SK-N-SH treated with all-trans-retinoic acid at 6 μM for 48 hours (cell line): ENCODE measurements around the gene PEG3.

Experiments used
- ARNTL ChIP-seq: fragments of 450-650 bp; formaldehyde crosslinking; IDR thresholded peaks from 2 replicates; pipeline ENCODE4 v1.5.0; 2020; ENCODE audit warnings: low read depth, mild to moderate bottlenecking, moderate library complexity, borderline replicate concordance
- OSR1 ChIP-seq: fragments of 250-450 bp; sonication (Bioruptor Pico); IDR thresholded peaks from 2 replicates; pipeline ENCODE4 v1.8.0; 2022; ENCODE audit warnings: moderate library complexity, mild to moderate bottlenecking, inconsistent platforms
- RARB ChIP-seq: fragments of 250-450 bp; sonication (Bioruptor Pico); IDR thresholded peaks from 2 replicates; pipeline ENCODE4 v1.8.0; 2021; ENCODE audit warnings: mild to moderate bottlenecking, moderate library complexity
- TOX ChIP-seq: fragments of 250-450 bp; sonication (Bioruptor Pico); IDR thresholded peaks from 2 replicates; pipeline ENCODE4 v1.8.0; 2021; ENCODE audit warnings: mild to moderate bottlenecking, moderate library complexity, borderline replicate concordance
- ZFP3 ChIP-seq: fragments of 250-450 bp; sonication (Bioruptor Pico); IDR thresholded peaks from 2 replicates; pipeline ENCODE4 v1.5.0; 2020; ENCODE audit warnings: mild to moderate bottlenecking, moderate library complexity
- ZFP30 ChIP-seq: fragments of 450-650 bp; formaldehyde crosslinking; IDR thresholded peaks from 2 replicates; pipeline ENCODE4 v1.5.0; 2022; ENCODE audit warnings: mild to moderate bottlenecking, moderate library complexity
- ZNF565 ChIP-seq: fragments of 450-650 bp; formaldehyde crosslinking; conservative IDR thresholded peaks from 2 replicates; pipeline ENCODE4 v1.5.0; 2020; ENCODE audit warnings: low read depth, mild to moderate bottlenecking, moderate library complexity
- ZNF70 ChIP-seq: fragments of 450-650 bp; formaldehyde crosslinking; IDR thresholded peaks from 2 replicates; pipeline ENCODE4 v1.5.0; 2020; ENCODE audit warnings: mild to moderate bottlenecking, moderate library complexity
- ZNF8 ChIP-seq: fragments of 450-650 bp; formaldehyde crosslinking; IDR thresholded peaks from 2 replicates; pipeline ENCODE4 v1.5.0; 2020; ENCODE audit warnings: mild to moderate bottlenecking, moderate library complexity
- TF ChIP-seq, protein P1 (sequence below): fragments of 250-450 bp; sonication (Bioruptor Pico); IDR thresholded peaks from 2 replicates; pipeline ENCODE4 v1.5.1; 2020; ENCODE audit warnings: low read depth, mild to moderate bottlenecking, moderate library complexity
- TF ChIP-seq, protein P2 (sequence below): fragments of 250-450 bp; sonication (Bioruptor Pico); IDR thresholded peaks from 2 replicates; pipeline ENCODE4 v1.8.0; 2021; ENCODE audit warnings: low read depth, mild to moderate bottlenecking, moderate library complexity, borderline replicate concordance
- TF ChIP-seq, protein P3 (sequence below): fragments of 250-450 bp; sonication (Bioruptor Pico); IDR thresholded peaks from 2 replicates; pipeline ENCODE4 v1.5.1; 2021; ENCODE audit warnings: mild to moderate bottlenecking, moderate library complexity
- TF ChIP-seq, protein P4 (sequence below): fragments of 250-450 bp; sonication (Bioruptor Pico); IDR thresholded peaks from 2 replicates; pipeline ENCODE4 v1.8.0; 2020; ENCODE audit warnings: mild to moderate bottlenecking, moderate library complexity, borderline replicate concordance

DNA sequence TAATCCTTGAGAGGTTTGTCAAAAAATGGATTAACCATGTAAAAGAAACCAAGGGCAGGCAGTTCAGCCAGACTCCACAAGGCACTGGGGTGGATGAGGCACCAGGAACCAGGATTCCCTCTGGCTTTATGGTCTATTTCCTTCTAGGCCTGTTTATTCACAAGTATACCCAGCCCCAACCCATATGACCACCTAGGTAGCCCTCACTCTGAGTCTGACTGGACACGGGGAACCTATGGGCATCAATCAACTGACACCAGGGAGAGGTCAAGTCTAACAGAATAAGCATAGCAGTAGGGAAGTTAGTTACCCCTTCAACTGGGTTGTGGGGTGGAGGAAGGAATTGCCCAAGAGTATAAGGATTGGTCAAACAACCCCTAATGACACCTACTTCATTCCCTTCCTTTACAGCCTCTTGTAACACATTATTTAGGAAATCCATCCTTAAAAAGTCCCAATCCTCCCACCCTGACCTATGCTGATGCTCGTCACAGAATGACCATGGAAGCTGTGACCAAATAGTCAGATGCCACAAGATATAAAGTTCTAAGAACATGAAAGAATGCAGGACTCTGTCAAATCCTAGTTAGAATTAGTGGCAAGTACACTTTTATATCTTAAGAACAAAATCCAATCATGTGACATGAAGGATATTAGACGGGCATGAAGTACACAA, 31.7 kb downstream of the PEG3 start:
- no peak for TF ChIP-seq OSR1 (CRISPR knock-in tag)
- TF ChIP-seq, protein P1, sequence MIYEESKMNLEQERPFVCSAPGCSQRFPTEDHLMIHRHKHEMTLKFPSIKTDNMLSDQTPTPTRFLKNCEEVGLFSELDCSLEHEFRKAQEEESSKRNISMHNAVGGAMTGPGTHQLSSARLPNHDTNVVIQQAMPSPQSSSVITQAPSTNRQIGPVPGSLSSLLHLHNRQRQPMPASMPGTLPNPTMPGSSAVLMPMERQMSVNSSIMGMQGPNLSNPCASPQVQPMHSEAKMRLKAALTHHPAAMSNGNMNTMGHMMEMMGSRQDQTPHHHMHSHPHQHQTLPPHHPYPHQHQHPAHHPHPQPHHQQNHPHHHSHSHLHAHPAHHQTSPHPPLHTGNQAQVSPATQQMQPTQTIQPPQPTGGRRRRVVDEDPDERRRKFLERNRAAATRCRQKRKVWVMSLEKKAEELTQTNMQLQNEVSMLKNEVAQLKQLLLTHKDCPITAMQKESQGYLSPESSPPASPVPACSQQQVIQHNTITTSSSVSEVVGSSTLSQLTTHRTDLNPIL (CRISPR knock-in tag): no peak
- TF ChIP-seq, protein P2, sequence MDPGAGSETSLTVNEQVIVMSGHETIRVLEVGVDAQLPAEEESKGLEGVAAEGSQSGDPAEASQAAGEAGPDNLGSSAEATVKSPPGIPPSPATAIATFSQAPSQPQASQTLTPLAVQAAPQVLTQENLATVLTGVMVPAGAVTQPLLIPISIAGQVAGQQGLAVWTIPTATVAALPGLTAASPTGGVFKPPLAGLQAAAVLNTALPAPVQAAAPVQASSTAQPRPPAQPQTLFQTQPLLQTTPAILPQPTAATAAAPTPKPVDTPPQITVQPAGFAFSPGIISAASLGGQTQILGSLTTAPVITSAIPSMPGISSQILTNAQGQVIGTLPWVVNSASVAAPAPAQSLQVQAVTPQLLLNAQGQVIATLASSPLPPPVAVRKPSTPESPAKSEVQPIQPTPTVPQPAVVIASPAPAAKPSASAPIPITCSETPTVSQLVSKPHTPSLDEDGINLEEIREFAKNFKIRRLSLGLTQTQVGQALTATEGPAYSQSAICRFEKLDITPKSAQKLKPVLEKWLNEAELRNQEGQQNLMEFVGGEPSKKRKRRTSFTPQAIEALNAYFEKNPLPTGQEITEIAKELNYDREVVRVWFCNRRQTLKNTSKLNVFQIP: no peak
- TF ChIP-seq, protein P3, sequence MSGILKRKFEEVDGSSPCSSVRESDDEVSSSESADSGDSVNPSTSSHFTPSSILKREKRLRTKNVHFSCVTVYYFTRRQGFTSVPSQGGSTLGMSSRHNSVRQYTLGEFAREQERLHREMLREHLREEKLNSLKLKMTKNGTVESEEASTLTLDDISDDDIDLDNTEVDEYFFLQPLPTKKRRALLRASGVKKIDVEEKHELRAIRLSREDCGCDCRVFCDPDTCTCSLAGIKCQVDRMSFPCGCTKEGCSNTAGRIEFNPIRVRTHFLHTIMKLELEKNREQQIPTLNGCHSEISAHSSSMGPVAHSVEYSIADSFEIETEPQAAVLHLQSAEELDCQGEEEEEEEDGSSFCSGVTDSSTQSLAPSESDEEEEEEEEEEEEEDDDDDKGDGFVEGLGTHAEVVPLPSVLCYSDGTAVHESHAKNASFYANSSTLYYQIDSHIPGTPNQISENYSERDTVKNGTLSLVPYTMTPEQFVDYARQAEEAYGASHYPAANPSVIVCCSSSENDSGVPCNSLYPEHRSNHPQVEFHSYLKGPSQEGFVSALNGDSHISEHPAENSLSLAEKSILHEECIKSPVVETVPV (CRISPR knock-in tag): no peak
- TF ChIP-seq RARB (CRISPR knock-in tag): no peak
- TF ChIP-seq TOX (CRISPR knock-in tag): no peak
- no peak for TF ChIP-seq ZNF565
- no peak for TF ChIP-seq ZFP30 (CRISPR knock-in tag)
- TF ChIP-seq, protein P4, sequence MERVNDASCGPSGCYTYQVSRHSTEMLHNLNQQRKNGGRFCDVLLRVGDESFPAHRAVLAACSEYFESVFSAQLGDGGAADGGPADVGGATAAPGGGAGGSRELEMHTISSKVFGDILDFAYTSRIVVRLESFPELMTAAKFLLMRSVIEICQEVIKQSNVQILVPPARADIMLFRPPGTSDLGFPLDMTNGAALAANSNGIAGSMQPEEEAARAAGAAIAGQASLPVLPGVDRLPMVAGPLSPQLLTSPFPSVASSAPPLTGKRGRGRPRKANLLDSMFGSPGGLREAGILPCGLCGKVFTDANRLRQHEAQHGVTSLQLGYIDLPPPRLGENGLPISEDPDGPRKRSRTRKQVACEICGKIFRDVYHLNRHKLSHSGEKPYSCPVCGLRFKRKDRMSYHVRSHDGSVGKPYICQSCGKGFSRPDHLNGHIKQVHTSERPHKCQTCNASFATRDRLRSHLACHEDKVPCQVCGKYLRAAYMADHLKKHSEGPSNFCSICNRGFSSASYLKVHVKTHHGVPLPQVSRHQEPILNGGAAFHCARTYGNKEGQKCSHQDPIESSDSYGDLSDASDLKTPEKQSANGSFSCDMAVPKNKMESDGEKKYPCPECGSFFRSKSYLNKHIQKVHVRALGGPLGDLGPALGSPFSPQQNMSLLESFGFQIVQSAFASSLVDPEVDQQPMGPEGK (CRISPR knock-in tag): no peak
- TF ChIP-seq ARNTL (CRISPR knock-in tag): no peak
- TF ChIP-seq ZNF70 (CRISPR knock-in tag): no peak
- no peak for TF ChIP-seq ZFP3 (CRISPR knock-in tag)
- TF ChIP-seq ZNF8: no peak
